GM18868 (cell line): ENCODE data around the gene NLGN4X.

ENCODE experiments used
- ATAC-seq: cut with Tn5 transposase; IDR thresholded peaks from one replicate; pipeline ENCODE4 v1.9.1; 2021; ENCODE audit warnings: mild to moderate bottlenecking, moderate library complexity; ENCODE audit not compliant: unreplicated experiment

NLGN4X gene

GRCh38 chrX:6228720-6229119 lies at the start of gene NLGN4X:
TSS of gene NLGN4X (minus strand) at chrX:6228867. CDS start at chrX:6151466, 77,401 bp downstream.
- ATAC-seq: no peak

GRCh38 chrX:6266041-6266440 lies 37.4 kb upstream of the NLGN4X start:
- no peak for ATAC-seq

GRCh38 chrX:6262959-6263358 lies 34.3 kb upstream of the NLGN4X start:
- no peak for ATAC-seq

GRCh38 chrX:6257025-6257424 lies 28.4 kb upstream of the NLGN4X start:
- ATAC-seq: no peak

GRCh38 chrX:6244666-6245065 lies 16.0 kb upstream of the NLGN4X start:
- ATAC-seq: no peak

GRCh38 chrX:6238576-6238975 lies 9.9 kb upstream of the NLGN4X start:
- no peak for ATAC-seq

GRCh38 chrX:6227935-6228334 lies 732 bp downstream of the NLGN4X start:
- ATAC-seq: no peak

- ATAC-seq: no peak
Measured at GRCh38 chrX:6227453-6227835, 1.2 kb downstream of the NLGN4X start.

- no peak for ATAC-seq
Measured at GRCh38 chrX:6226596-6227452, 1.8 kb downstream of the NLGN4X start.

- no peak for ATAC-seq
Measured at GRCh38 chrX:6225911-6226595, 2.6 kb downstream of the NLGN4X start.

- no peak for ATAC-seq
Measured at GRCh38 chrX:6225288-6225910, 3.3 kb downstream of the NLGN4X start.

GRCh38 chrX:6223516-6223915 lies 5.2 kb downstream of the NLGN4X start:
- ATAC-seq: peak; percentile 54

- no peak for ATAC-seq
Measured at GRCh38 chrX:6210230-6210629, 18.4 kb downstream of the NLGN4X start.

GRCh38 chrX:6203462-6204215 lies 25.0 kb downstream of the NLGN4X start:
- no peak for ATAC-seq

GRCh38 chrX:6199486-6199885 lies 29.2 kb downstream of the NLGN4X start:
- no peak for ATAC-seq

GRCh38 chrX:6187256-6187655 lies 41.4 kb downstream of the NLGN4X start:
- no peak for ATAC-seq

GRCh38 chrX:6184900-6185515 lies 43.7 kb downstream of the NLGN4X start:
- ATAC-seq: peak; percentile 98

- no peak for ATAC-seq
Measured at GRCh38 chrX:6175914-6176313, 52.8 kb downstream of the NLGN4X start.

GRCh38 chrX:6170424-6170823 lies 58.2 kb downstream of the NLGN4X start:
- no peak for ATAC-seq

- no peak for ATAC-seq
Measured at GRCh38 chrX:6169407-6169806, 59.3 kb downstream of the NLGN4X start.

- no peak for ATAC-seq
Measured at GRCh38 chrX:6163721-6164120, 64.9 kb downstream of the NLGN4X start.
